Mucosa of stomach (tissue), 1 donor: ENCODE data around the gene OR4D1.
"Not testable (repeated sequence)": the region's sequence is repeated elsewhere in the genome, so short reads cannot be mapped to it uniquely, and the experiment has no call there.

Experiments used
- H3K27me3 ChIP-seq: one replicate; pipeline ENCODE4 v1.7.0; 2013; ENCODE audit warnings: mild to moderate bottlenecking, low read length; ENCODE audit not compliant: control insufficient read depth, insufficient read depth
- H3K36me3 ChIP-seq: one replicate; pipeline ENCODE4 v1.7.0; 2013; ENCODE audit warnings: low read length; ENCODE audit not compliant: control insufficient read depth, insufficient read depth
- H3K4me1 ChIP-seq: one replicate; pipeline ENCODE4 v1.7.0; 2013; ENCODE audit warnings: mild to moderate bottlenecking, low read length; ENCODE audit not compliant: control insufficient read depth, insufficient read depth
- H3K4me3 ChIP-seq: one replicate; pipeline ENCODE4 v1.7.0; 2013; ENCODE audit warnings: low read length
- H3K9ac ChIP-seq: one replicate; pipeline ENCODE4 v1.7.0; 2013; ENCODE audit warnings: mild to moderate bottlenecking, low read length, moderate library complexity
- H3K9me3 ChIP-seq: one replicate; pipeline ENCODE4 v1.7.0; 2013; ENCODE audit warnings: mild to moderate bottlenecking, low read length, moderate library complexity; ENCODE audit not compliant: control insufficient read depth
- donor health status: Pancreatic carcinoma.

The OR4D1 gene

DNA sequence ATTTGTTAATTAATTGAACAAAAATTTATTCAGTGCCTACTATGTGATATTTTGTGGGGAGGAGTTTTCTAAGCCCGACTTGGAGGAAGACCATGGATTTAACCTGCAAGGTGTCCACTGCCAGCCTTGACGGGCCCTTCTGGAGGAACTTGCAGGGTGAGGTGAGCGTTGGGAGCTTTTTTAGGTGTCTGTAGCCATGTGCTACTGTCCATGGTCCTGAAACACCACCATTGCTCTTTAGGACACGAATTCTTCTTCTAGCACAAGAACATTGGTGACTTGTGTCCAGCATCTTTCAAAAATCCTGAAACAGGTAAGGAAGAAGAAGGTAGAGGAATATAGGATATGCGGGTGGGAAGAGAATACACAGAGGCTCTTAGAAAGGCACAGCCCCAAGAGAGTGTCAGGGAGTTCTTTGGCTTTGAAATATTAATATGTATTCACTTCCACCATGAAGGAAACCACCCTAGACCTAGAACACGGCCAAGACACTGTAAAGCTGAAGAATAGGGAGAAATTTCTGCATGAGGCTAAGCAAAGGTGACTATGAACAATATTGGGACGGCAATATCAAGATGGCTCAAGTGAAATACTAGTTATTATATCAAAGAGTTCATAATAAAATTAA lies 27.9 kb upstream of the OR4D1 start:
- no peaks in the 10 kb centered on the region for H3K27me3 ChIP-seq
- H3K4me3 ChIP-seq: no peak overlapping the region
- no peak overlapping the region for H3K9ac ChIP-seq
- no peaks in the 10 kb centered on the region for H3K9me3 ChIP-seq
- no peaks in the 10 kb centered on the region for H3K4me1 ChIP-seq
- no peaks in the 10 kb centered on the region for H3K36me3 ChIP-seq

DNA sequence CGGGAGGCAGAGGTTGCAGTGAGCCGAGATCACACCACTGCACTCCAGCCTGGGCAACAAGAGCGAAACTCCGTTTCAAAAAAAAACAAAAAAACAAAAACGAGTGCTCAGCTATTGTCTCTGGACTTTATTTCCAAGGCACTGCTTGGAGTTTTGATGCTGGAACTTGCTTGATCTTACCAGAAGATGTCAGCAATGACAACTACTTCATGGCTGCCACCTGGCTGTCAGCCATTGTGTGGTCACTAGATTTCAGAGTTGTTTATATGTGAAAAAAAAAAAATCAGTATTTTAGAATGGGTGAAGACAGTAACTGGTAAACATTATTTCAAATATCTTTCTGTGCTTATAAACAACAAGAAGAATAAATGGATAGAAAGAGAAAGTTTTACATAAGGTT lies 26.3 kb upstream of the OR4D1 start:
- H3K36me3 ChIP-seq: no peaks in the 10 kb centered on the region
- H3K4me3 ChIP-seq: no peak overlapping the region
- no peaks in the 10 kb centered on the region for H3K4me1 ChIP-seq
- H3K27me3 ChIP-seq: no peaks in the 10 kb centered on the region
- H3K9me3 ChIP-seq: no peaks in the 10 kb centered on the region
- no peak overlapping the region for H3K9ac ChIP-seq

DNA sequence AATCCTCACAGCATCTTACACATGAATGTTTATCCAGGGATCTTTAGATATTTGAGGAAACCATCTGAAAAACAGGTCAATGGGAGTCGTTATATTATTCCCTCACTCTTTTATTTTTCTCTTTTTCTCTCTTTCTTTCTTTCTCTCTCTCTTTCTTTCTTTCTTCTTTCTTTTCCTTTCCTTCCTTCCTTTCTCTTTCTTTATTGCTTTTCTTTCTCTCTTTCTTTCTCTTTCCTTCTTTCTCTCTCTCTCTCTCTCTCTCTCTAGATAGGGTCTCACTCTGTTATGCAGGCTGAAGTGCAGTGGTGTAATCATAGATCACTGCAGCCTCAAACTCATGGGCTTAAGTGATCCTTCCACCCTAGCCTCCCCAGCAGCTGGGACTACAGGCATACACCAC lies 20.3 kb upstream of the OR4D1 start:
- Histone ChIP-seq H3K4me1 (no peaks in the 10 kb centered on the region), H3K9me3 (no peaks in the 10 kb centered on the region), H3K9ac (no peak overlapping the region), H3K36me3 (no peaks in the 10 kb centered on the region), H3K4me3 (no peak overlapping the region), H3K27me3 (no peaks in the 10 kb centered on the region)

DNA sequence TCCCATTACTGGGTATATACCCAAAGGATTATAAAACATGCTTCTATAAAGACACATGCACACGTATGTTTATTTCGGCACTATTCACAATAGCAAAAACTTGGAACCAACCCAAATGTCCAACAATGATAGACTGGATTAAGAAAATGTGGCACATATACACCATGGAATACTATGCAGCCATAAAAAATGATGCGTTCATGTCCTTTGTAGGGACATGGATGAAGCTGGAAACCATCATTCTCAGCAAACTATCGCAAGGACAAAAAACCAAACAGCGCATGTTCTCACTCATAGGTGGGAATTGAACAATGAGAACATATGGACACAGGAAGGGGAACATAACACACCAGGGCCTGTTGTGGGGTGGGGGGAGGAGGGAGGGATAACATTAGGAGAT lies 15.5 kb upstream of the OR4D1 start:
- not testable (repeated sequence) for H3K36me3 ChIP-seq, H3K4me3 ChIP-seq, H3K9me3 ChIP-seq, H3K9ac ChIP-seq, H3K4me1 ChIP-seq
- H3K27me3 ChIP-seq: peaks cover 11% of the 10 kb centered on the region

DNA sequence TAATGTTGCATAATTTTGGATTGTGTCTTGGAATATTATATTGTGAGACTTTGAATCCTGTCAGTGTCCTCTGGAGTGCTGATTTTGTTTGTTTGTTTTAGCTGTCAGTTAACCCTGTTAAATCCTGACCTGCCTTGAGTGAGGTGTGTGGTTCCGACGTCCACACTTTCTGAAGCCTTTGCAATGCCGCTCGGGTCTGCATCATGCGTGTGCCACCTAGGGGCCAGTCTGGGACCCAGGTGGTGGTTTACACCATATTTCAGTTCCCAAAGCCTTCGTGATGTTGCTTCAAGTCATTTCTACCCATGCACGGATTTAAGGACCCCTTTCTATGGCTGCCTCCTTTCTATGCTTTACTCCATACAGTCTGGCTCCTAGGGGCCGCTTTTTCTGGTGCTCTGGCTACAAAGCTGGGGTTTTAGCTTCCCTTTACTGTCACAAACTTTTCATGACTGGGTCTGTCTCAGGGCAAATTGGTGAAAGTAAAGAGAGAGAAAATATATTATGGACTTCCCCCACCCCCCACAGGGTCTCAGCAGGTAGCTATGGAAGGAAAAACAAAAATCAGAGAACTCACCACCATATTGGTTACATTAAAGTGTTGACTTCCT lies 11.4 kb upstream of the OR4D1 start:
- Histone ChIP-seq H3K9ac (no peak overlapping the region), H3K27me3 (peaks cover 13% of the 10 kb centered on the region), H3K36me3 (no peaks in the 10 kb centered on the region), H3K4me3 (no peak overlapping the region), H3K4me1 (no peaks in the 10 kb centered on the region), H3K9me3 (no peaks in the 10 kb centered on the region)

DNA sequence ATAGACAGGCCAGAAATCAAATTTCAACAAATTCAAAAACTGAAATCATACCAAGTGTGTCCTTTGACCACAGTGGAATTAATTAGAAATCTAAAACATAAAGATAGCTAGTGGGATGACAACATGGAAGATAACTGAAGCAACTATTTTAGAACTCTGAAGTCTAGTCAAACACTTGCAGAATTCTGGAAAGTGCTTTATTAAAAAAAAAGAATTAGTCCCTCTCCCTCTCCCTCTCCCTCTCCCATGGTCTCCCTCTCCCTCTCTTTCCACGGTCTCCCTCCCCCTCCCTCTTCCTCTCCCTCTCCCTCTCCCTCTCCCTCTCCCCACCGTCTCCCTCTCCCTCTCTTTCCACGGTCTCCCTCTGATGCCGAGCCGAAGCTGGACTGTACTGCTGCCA lies 6.7 kb upstream of the OR4D1 start:
- no peak overlapping the region for H3K4me3 ChIP-seq
- H3K27me3 ChIP-seq: peaks cover 9% of the 10 kb centered on the region
- H3K9ac ChIP-seq: no peak overlapping the region
- no peaks in the 10 kb centered on the region for H3K4me1 ChIP-seq
- no peaks in the 10 kb centered on the region for H3K9me3 ChIP-seq
- H3K36me3 ChIP-seq: no peaks in the 10 kb centered on the region

DNA sequence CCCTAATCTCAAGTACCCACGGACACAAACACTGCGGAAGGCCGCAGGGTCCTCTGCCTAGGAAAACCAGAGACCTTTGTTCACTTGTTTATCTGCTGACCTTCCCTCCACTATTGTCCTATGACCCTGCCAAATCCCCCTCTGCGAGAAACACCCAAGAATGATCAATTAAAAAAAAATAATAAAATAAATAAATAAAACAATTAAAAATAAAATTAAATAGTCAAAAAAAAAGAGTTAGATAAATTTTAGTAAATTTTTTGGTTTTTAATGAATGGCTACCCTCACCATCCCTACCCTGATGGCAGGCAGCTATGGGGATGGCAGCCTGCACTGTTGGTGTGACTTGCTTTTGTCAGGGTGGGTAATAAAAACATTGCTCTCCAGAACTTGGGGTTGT lies 4.8 kb upstream of the OR4D1 start:
- H3K4me3 ChIP-seq, H3K9me3 ChIP-seq, H3K9ac ChIP-seq, H3K27me3 ChIP-seq, H3K4me1 ChIP-seq, H3K36me3 ChIP-seq: not testable (repeated sequence)

DNA sequence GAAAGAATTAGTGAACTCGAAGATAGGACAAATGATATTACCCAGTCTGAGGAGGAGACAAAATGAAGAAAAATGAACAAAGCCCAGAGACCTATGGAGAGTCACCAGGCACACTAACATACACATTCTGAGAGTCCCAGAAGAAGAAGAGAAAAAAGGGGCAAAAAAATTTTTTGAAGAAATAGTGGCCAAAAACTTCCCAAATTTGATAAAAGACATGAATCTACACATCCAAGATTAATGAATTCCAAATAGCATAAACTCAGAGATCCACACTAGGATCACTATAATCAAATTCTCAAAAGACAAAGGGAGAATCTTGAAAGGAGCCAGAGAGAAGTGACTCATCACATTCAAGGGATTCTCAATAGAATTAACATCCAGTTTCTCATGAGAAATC lies 3.4 kb upstream of the OR4D1 start:
- Histone ChIP-seq H3K9me3 (no peaks in the 10 kb centered on the region), H3K4me3 (no peak overlapping the region), H3K36me3 (no peaks in the 10 kb centered on the region), H3K4me1 (no peaks in the 10 kb centered on the region), H3K27me3 (no peaks in the 10 kb centered on the region), H3K9ac (no peak overlapping the region)

DNA sequence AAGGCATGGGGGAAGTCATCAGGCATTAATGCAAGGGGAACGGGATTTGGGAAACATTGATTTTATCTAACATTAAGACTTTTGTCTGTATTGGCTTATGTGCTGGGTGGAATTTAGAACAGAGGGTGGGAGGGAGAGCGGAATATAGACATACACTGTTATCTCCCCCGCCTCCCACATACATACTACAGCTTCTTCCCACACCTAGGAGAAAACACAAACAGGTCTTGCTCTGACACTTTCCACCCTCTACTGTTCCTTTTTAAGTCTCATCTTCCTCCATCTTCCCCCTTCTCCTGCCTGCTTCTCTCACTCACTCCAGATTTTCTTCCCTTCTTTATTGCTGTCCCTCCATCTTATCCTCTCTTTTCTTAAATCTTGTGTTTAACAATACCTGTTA lies 425 bp downstream of the OR4D1 start:
- Histone ChIP-seq H3K4me1 (no peaks in the 10 kb centered on the region), H3K36me3 (no peaks in the 10 kb centered on the region), H3K9me3 (no peaks in the 10 kb centered on the region), H3K4me3 (no peak overlapping the region), H3K9ac (no peak overlapping the region), H3K27me3 (peaks cover 4% of the 10 kb centered on the region)

DNA sequence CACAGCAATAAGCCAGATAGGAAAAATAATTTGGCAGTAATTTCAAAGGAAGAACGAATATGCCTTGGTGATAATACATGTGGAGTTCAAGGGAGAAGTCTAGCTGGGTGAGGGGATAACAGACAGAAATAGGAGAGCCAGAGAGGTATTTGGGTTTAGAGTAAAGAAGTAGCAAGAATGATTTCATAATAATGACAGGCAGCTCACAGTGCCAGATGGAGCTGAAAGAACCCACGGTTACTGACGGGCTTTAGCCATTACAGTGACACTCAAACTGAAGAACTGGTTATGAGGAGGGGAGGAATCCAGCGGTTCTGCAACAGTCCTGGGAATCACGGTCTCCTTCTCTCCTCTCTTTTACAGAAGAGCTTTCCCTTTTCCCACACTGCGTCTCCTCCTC lies 2.2 kb downstream of the OR4D1 start:
- H3K36me3 ChIP-seq: no peaks in the 10 kb centered on the region
- H3K9me3 ChIP-seq: no peaks in the 10 kb centered on the region
- H3K27me3 ChIP-seq: peaks cover 9% of the 10 kb centered on the region
- H3K4me3 ChIP-seq: no peak overlapping the region
- no peaks in the 10 kb centered on the region for H3K4me1 ChIP-seq
- H3K9ac ChIP-seq: no peak overlapping the region

DNA sequence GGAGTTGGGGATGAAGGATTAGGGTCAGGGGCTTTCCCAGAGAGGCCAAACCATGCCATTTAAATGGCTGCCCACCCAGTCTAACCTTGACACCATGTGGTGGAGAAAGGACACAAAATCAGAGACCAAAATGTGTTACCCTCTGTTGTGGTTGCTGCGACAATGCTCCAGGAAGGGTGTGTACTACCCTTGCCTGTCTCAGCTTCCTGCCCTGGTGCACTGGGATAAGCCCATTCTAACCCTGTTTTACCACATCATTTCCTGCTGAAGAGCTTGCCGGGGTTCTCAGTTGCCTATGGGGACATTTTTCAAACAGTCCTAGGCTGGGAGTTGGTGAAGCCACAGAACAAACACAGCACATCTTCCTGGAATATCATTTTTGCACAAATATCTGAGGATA lies 4.9 kb downstream of the OR4D1 start:
- Histone ChIP-seq H3K27me3 (peaks cover 32% of the 10 kb centered on the region), H3K9ac (no peak overlapping the region), H3K36me3 (no peaks in the 10 kb centered on the region), H3K4me1 (peaks cover 6% of the 10 kb centered on the region), H3K4me3 (no peak overlapping the region), H3K9me3 (no peaks in the 10 kb centered on the region)

DNA sequence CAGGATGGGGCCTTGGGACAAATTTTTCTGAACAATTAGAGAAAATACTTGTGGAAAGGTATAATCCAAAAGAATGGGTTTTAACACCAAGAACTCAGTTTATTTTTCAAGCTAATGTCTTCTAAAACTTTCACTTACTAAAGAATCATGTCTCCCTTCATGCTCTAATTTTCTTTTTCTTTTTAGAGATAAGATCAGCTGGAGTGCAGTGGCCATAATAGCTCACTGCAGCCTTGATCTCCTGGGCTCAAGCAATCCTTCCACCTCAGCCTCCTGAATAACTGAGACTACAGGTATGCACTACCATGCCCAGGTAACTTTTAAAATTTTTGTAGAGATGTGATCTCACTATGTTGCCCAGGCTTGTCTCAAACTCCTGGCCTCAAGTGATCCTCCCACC lies 5.5 kb downstream of the OR4D1 start:
- no peaks in the 10 kb centered on the region for H3K9me3 ChIP-seq
- peaks cover 32% of the 10 kb centered on the region for H3K27me3 ChIP-seq
- H3K4me3 ChIP-seq: no peak overlapping the region
- H3K9ac ChIP-seq: no peak overlapping the region
- peaks cover 6% of the 10 kb centered on the region for H3K4me1 ChIP-seq
- no peaks in the 10 kb centered on the region for H3K36me3 ChIP-seq
